GM12878 (cell line): Measurements from ENCODE around the gene MCM5. TPM values are rescaled to one million over a fixed set of nuclear protein-coding genes. Genes with fewer than 3 reads are reported as not detected.

Experiments used
- ATAC-seq: fragments of 200-7000 bp; cut with Tn5 transposase; 3 replicates; pipeline ENCODE4 v1.9.1; 2020; ENCODE audit warnings: mild to moderate bottlenecking, moderate library complexity
- BruUV-seq: library from RNA; stranded (reverse); fragments of 400-500 nt; replicated peaks from 2 replicates; lab custom pipeline; 2021; lab: Mats Ljungman, UMichigan
- CTCF ChIA-PET: fragments of 300-600 bp; sonication (Branson Sonifier 250); formaldehyde crosslinking; extraction: SDS; loops from one replicate; lab custom pipeline; 2021; ENCODE audit warnings: inconsistent platforms; lab: Yijun Ruan, JAX
- POLR2A ChIA-PET: fragments of 350-600 bp; formaldehyde crosslinking; extraction: SDS; loops from one replicate; lab custom pipeline; 2021; ENCODE audit warnings: inconsistent platforms; lab: Charles Lee
- RAD21 ChIA-PET: fragments of 300-600 bp; sonication (Branson Sonifier 250); formaldehyde crosslinking; loops from one replicate; lab custom pipeline; 2023; ENCODE audit warnings: antibody characterized with exemption; ENCODE audit not compliant: unreplicated experiment; lab: Charles Lee
- SMC1A ChIA-PET: fragments of 300-600 bp; sonication (Branson Sonifier 250); formaldehyde crosslinking; loops from one replicate; lab custom pipeline; 2023; ENCODE audit not compliant: unreplicated experiment, uncharacterized antibody; lab: Charles Lee
- DNase-seq: peaks from one replicate; pipeline ENCODE4 v3.0.0-alpha.2; 2011; ENCODE audit warnings: low read depth, low spot score
- FAIRE-seq: peaks from 3 replicates; lab custom pipeline; 2011; peaks lifted over from hg19 to GRCh38; lab: Jason Lieb, UNC
- H2AFZ ChIP-seq: 2 replicates; pipeline ENCODE4 v1.6.0; 2011; ENCODE audit warnings: low read depth, low read length, control low read depth; ENCODE audit not compliant: control insufficient read depth
- H3K27ac ChIP-seq: 2 replicates; pipeline ENCODE4 v1.5.1; 2011; ENCODE audit warnings: control low read depth; ENCODE audit not compliant: control insufficient read depth, insufficient read depth
- H3K27me3 ChIP-seq, 2 experiments: replicated peaks in 1 of 2; 2 replicates each; pipeline versions ENCODE4 v1.6.0 to v1.6.1; 2011; ENCODE audit warnings: low read length in 1 of 2; ENCODE audit not compliant: control insufficient read depth in 2 of 2, insufficient read depth in 2 of 2
- H3K36me3 ChIP-seq, 2 experiments: 2 replicates each; pipeline ENCODE4 v1.5.1; 2011; ENCODE audit warnings: low read length in 1 of 2; ENCODE audit not compliant: control insufficient read depth in 2 of 2, insufficient read depth in 2 of 2
- H3K4me1 ChIP-seq: 2 replicates; pipeline ENCODE4 v1.6.1; 2011; ENCODE audit warnings: mild to moderate bottlenecking, low read length, moderate library complexity, mixed read lengths; ENCODE audit not compliant: control insufficient read depth, insufficient read depth
- H3K4me2 ChIP-seq: 2 replicates; pipeline ENCODE4 v1.6.0; 2011; ENCODE audit warnings: control low read depth; ENCODE audit not compliant: control insufficient read depth, insufficient read depth
- H3K4me3 ChIP-seq: fragments of 200-600 bp; sonication (generic); 2 replicates; pipeline ENCODE4 v1.5.1; 2016
- H3K79me2 ChIP-seq: 2 replicates; pipeline ENCODE4 v1.6.0; 2011; ENCODE audit warnings: low read length; ENCODE audit not compliant: control insufficient read depth, insufficient read depth
- H3K9ac ChIP-seq: 2 replicates; pipeline ENCODE4 v1.8.0; 2011; ENCODE audit warnings: low read length, control low read depth, mixed read lengths; ENCODE audit not compliant: control insufficient read depth, insufficient read depth
- H3K9me3 ChIP-seq: replicated peaks from 3 replicates; pipeline ENCODE4 v1.5.1; 2011; ENCODE audit warnings: mild to moderate bottlenecking, low read length; ENCODE audit not compliant: control insufficient read depth, insufficient read depth
- H4K20me1 ChIP-seq: 2 replicates; pipeline ENCODE4 v1.6.0; 2011; ENCODE audit not compliant: control insufficient read depth, insufficient read depth
- ATF7 ChIP-seq: fragments of 450-650 bp; IDR thresholded peaks from 2 replicates; pipeline ENCODE4 v1.6.1; 2016; ENCODE audit warnings: low read depth, mild to moderate bottlenecking
- BRCA1 ChIP-seq: IDR thresholded peaks from 2 replicates; pipeline ENCODE4 v1.6.1; 2011; ENCODE audit warnings: low read depth, low read length, improper control_type of control experiment
- CEBPZ ChIP-seq: fragments of 150-350 bp; IDR thresholded peaks from 2 replicates; pipeline ENCODE4 v1.6.1; 2016; ENCODE audit warnings: low read depth, low read length
- HSF1 ChIP-seq: fragments of 150-350 bp; IDR thresholded peaks from 2 replicates; pipeline ENCODE4 v1.6.1; 2014; ENCODE audit warnings: mild to moderate bottlenecking, low read depth, low read length
- IKZF2 ChIP-seq, 2 experiments: fragments of 450-650 bp; IDR thresholded peaks; 2 replicates each; pipeline ENCODE4 v1.6.1; 2017; ENCODE audit warnings: mild to moderate bottlenecking in 2 of 2, moderate library complexity in 2 of 2
- MEF2B ChIP-seq: fragments of 450-650 bp; IDR thresholded peaks from 2 replicates; pipeline ENCODE4 v1.6.1; 2018; ENCODE audit warnings: mild to moderate bottlenecking, moderate library complexity; ENCODE audit not compliant: partially characterized antibody, poor library complexity, severe bottlenecking
- MXI1 ChIP-seq: fragments of 150-350 bp; IDR thresholded peaks from 2 replicates; pipeline ENCODE4 v1.6.1; 2011; ENCODE audit warnings: low read depth, mild to moderate bottlenecking, inconsistent platforms, low read length, improper control_type of control experiment
- NFXL1 ChIP-seq: fragments of 450-650 bp; IDR thresholded peaks from 2 replicates; pipeline ENCODE4 v1.6.1; 2017; ENCODE audit warnings: antibody characterized with exemption, mild to moderate bottlenecking, borderline replicate concordance
- NR2C1 ChIP-seq: fragments of 450-650 bp; IDR thresholded peaks from 2 replicates; pipeline ENCODE4 v1.6.1; 2017; ENCODE audit warnings: antibody characterized with exemption, mild to moderate bottlenecking, moderate library complexity
- POLR2AphosphoS2 ChIP-seq: IDR thresholded peaks from 2 replicates; pipeline ENCODE4 v1.6.1; 2011; ENCODE audit warnings: low read depth, mild to moderate bottlenecking, low read length, improper control_type of control experiment, moderate library complexity
- TAF1 ChIP-seq: IDR thresholded peaks from 2 replicates; pipeline ENCODE4 v1.6.1; 2011; ENCODE audit warnings: mild to moderate bottlenecking, low read depth, low read length, borderline replicate concordance
- TBL1XR1 ChIP-seq: IDR thresholded peaks from 2 replicates; pipeline ENCODE4 v1.6.1; 2012; ENCODE audit warnings: low read depth, low read length, improper control_type of control experiment
- ZNF207 ChIP-seq: fragments of 450-650 bp; IDR thresholded peaks from 2 replicates; pipeline ENCODE4 v1.6.1; 2014; ENCODE audit warnings: antibody characterized with exemption, mild to moderate bottlenecking, borderline replicate concordance
- WGBS: methylation state at CpG from one replicate; pipeline ENCODE4 v1.1.6; 2016; ENCODE audit warnings: low lambda C conversion rate; ENCODE audit not compliant: insufficient replicate concordance, insufficient coverage; ENCODE audit errors: missing lambda C conversion rate; 5-methylcytosine and 5-hydroxymethylcytosine counted together
- in situ Hi-C: fragments of 300-500 bp; cut with MboI; formaldehyde crosslinking; loops from 9 replicates; pipeline ENCODE4 v1.14.3; 2018; ENCODE audit warnings: mixed read lengths
- intact Hi-C: fragments of 100-400 bp; cut with micrococcal nuclease; formaldehyde crosslinking; loops from one replicate; pipeline ENCODE4 v1.14.2; 2022; ENCODE audit not compliant: unreplicated experiment
- polyA plus RNA-seq, 11 experiments: library from polyadenylated mRNA; depleted of rRNA in 4 of 11; unstranded in 6 of 11; stranded (reverse) in 5 of 11; fragments of >200 nt; fragmentation: Nextera tagmentation in 4 of 11; fragmentation: Illumina TruSeq in 1 of 11; extraction: Ambion mirVana in 4 of 11; extraction: Trizol in 1 of 11; gene quantifications; 1 replicate in 1 of 11; 2 replicates in 10 of 11; pipeline versions ENCODE4 v1.2.1 to v1.2.3, GENCODE V29; 2011 to 2016; ENCODE audit warnings: inconsistent platforms in 2 of 11, missing spikeins in 2 of 11, low read depth in 1 of 11
- total RNA-seq, 4 experiments: library from RNA; depleted of rRNA in 3 of 4; stranded (reverse); fragments of >200 nt in 3 of 4; fragmentation: Illumina TruSeq in 1 of 4; extraction: Trizol in 1 of 4; gene quantifications; 2 replicates each; pipeline versions ENCODE4 v1.2.1 to v1.2.3, GENCODE V29; 2013 to 2021

MCM5 gene
- total and polyA plus RNA-seq, 10 of the 15 experiments (the other 5 are each of a cell fraction or from before 2014, with no cell fraction given) = 14.1 to 360 (median 164) TPM

- POLR2A ChIA-PET = no interaction called here
These were observed 42.5 kb downstream of the MCM5 start for GRCh38 chr22:35442471-35442870.

GRCh38 chr22:35443338-35443737, 43.4 kb downstream of the MCM5 start:
- FAIRE-seq (no peak), ATAC-seq (no peak), DNase-seq (no peak)
- no peaks in the 10 kb centered on the region for H3K79me2 ChIP-seq
- H3K4me3 ChIP-seq = no peak overlapping the region
- in situ Hi-C loops = no loop called here
- H3K9me3 ChIP-seq = no peaks in the 10 kb centered on the region
- H3K27me3 ChIP-seq = no peaks in the 10 kb centered on the region
- H3K4me2 ChIP-seq = no peak overlapping the region
- ChIA-PET POLR2A (no interaction called here), RAD21 (no interaction called here), CTCF (no interaction called here), SMC1A (no interaction called here)
- no peaks in the 10 kb centered on the region for H4K20me1 ChIP-seq
- WGBS = 78% methylated on average over 6 of the region's 6 CpGs
- no peak overlapping the region for H3K9ac ChIP-seq
- intact Hi-C loops = no loop called here
- H3K4me1 ChIP-seq = peaks cover 5% of the 10 kb centered on the region
- no peak overlapping the region for H2AFZ ChIP-seq
- no peak overlapping the region for H3K27ac ChIP-seq
- no TSS peak for BruUV-seq
- peaks cover 0 to under 1% of the 10 kb centered on the region in 2 experiments; a peak in 3 of 4 replicates for H3K36me3 ChIP-seq
- no peak for TF ChIP-seq ATF7
- TF ChIP-seq MEF2B = no peak
- TF ChIP-seq CEBPZ = no peak
- no peak for TF ChIP-seq ZNF207
- no peak for TF ChIP-seq NFXL1
- no peak for TF ChIP-seq TBL1XR1
- TF ChIP-seq POLR2AphosphoS2 = no peak
- no peak for TF ChIP-seq MXI1
- TF ChIP-seq NR2C1 = no peak

More at GRCh38 chr22:35442471-35442870, 42.5 kb downstream of the MCM5 start:
- FAIRE-seq = no peak
- Histone ChIP-seq H3K79me2 (no peaks in the 10 kb centered on the region), H3K4me3 (no peak overlapping the region), H3K36me3 (no peaks in the 10 kb centered on the region; a peak in 3 of 4 replicates), H3K4me2 (no peak overlapping the region), H4K20me1 (no peaks in the 10 kb centered on the region), H3K9ac (no peak overlapping the region), H3K27me3 (no peaks in the 10 kb centered on the region), H3K9me3 (no peaks in the 10 kb centered on the region), H3K27ac (no peak overlapping the region), H3K4me1 (peaks cover under 1% of the 10 kb centered on the region; the same call in 1 of the 2 replicates), H2AFZ (no peak overlapping the region)
- no TSS peak for BruUV-seq
- intact Hi-C loops = no loop called here
- TF ChIP-seq HSF1 (no peak), TAF1 (no peak), IKZF2 (IDR thresholded peaks at IDR 0.05) (no peak), BRCA1 (no peak)
- CTCF ChIA-PET = no interaction called here
- DNase-seq = no peak
- SMC1A ChIA-PET = no interaction called here
- in situ Hi-C loops = no loop called here
- 79% methylated on average over 6 of the region's 6 CpGs for WGBS
- RAD21 ChIA-PET = no interaction called here
- ATAC-seq = no peak
